Sigmoid colon (tissue), 7 donors: Measurements from ENCODE around the gene ZYX. TPM values are rescaled to one million over a fixed set of nuclear protein-coding genes. Genes with fewer than 3 reads are reported as not detected.
A peak's percentile ranks its signal among the peaks of the same experiment; 100 is the strongest.

Experiments used
- DNase-seq: peaks from one replicate; pipeline ENCODE4 v3.0.0-alpha.2; 2019
- H3K27ac ChIP-seq, 4 donors: fragments of 200-600 bp; sonication (generic); one replicate each; pipeline ENCODE4 v1.5.1; 2016 to 2019; ENCODE audit warnings: mild to moderate bottlenecking in 1 of 4
- H3K27me3 ChIP-seq, 3 donors: fragments of 200-600 bp; sonication (generic); one replicate each; pipeline ENCODE4 v1.5.1; 2019; ENCODE audit warnings: mild to moderate bottlenecking in 1 of 3
- H3K36me3 ChIP-seq, 4 donors: fragments of 200-600 bp; sonication (generic); one replicate each; pipeline ENCODE4 v1.5.1; 2016 to 2019
- H3K4me1 ChIP-seq, 4 donors: fragments of 200-600 bp; sonication (generic); one replicate each; pipeline ENCODE4 v1.5.1; 2017 to 2019
- H3K4me3 ChIP-seq, 4 donors: fragments of 200-600 bp; sonication (generic); one replicate each; pipeline ENCODE4 v1.5.1; 2017 to 2019; ENCODE audit warnings: mild to moderate bottlenecking in 2 of 4, moderate library complexity in 1 of 4
- H3K9me3 ChIP-seq, 4 donors: fragments of 200-600 bp in 3 of 4; sonication (generic) in 3 of 4; one replicate each; pipeline versions ENCODE4 v1.5.1 to v1.6.1; 2013 to 2019
- CTCF ChIP-seq, 4 experiments: fragments of 450-650 bp in 3 of 4; fragments of 200-600 bp in 1 of 4; IDR thresholded peaks; one replicate each; pipeline ENCODE4 v1.5.1; 2016 to 2019; ENCODE audit warnings: antibody characterized with exemption in 4 of 4, mild to moderate bottlenecking in 3 of 4, moderate library complexity in 2 of 4
- EP300 ChIP-seq, 4 donors: sonication (generic); formaldehyde crosslinking; IDR thresholded peaks; one replicate each; pipeline ENCODE4 v1.6.1; 2017; ENCODE audit warnings: antibody characterized with exemption in 4 of 4
- POLR2A ChIP-seq, 2 donors: fragments of 450-650 bp; IDR thresholded peaks; one replicate each; pipeline ENCODE4 v1.6.1; 2016; ENCODE audit warnings: antibody characterized with exemption in 2 of 2, mild to moderate bottlenecking in 2 of 2, moderate library complexity in 2 of 2
- POLR2AphosphoS5 ChIP-seq, 4 donors: sonication (generic); formaldehyde crosslinking; IDR thresholded peaks; one replicate each; pipeline ENCODE4 v1.6.1; 2017; ENCODE audit warnings: antibody characterized with exemption in 4 of 4
- WGBS, 2 donors: extraction: QIAGEN DNeasy Blood & Tissue Kit; methylation state at CpG; one replicate each; pipeline ENCODE4 v1.1.7; 2013; 5-methylcytosine and 5-hydroxymethylcytosine counted together
- intact Hi-C: fragments of 100-400 bp; cut with DNase I; formaldehyde crosslinking; loops from one replicate; pipeline ENCODE4 v1.15.1; 2023
- polyA plus RNA-seq, 3 donors: library from polyadenylated mRNA; stranded (reverse); fragments of 200-250 nt; gene quantifications; one replicate each; pipeline ENCODE4 v1.2.3, GENCODE V29; 2013
- total RNA-seq, 4 donors: library from RNA; depleted of rRNA; stranded (reverse); fragments of >200 nt; gene quantifications; one replicate each; pipeline ENCODE4 v1.1.0, GENCODE V29; 2016
- donor health status: healthy with polysubstance abuse.
- donor health status: Bipolar disorder and iron deficiency.
- donor health status: healthy.

ZYX gene
- total and polyA plus RNA-seq, 7 donors: 34.4 to 218 (median 82.4) TPM

GRCh38 chr7:143382126-143382790 is 1.1 kb downstream of the ZYX start:
- H3K36me3 ChIP-seq: peaks cover 0 to 15% (median 7%) of the 10 kb centered on the region in 4 donors
- no peaks in the 10 kb centered on the region for H3K9me3 ChIP-seq
- no peaks in the 10 kb centered on the region for H3K27me3 ChIP-seq
- H3K4me1 ChIP-seq: peaks cover 0 to 79% (median 76%) of the 10 kb centered on the region in 4 donors
- peak overlapping the region; percentile 82 to 100 (median 91) for H3K4me3 ChIP-seq
- 53 to 64% methylated on average over 21 of the region's 21 CpGs for WGBS, 2 donors
- intact Hi-C loops: loop anchor here (5.0 to 10.0 kb wide), 5 partner anchors 35 to 527 kb away; partner anchors contain the start of genes CASP2, EPHB6, GSTK1 and TCAF1
- H3K27ac ChIP-seq: peak overlapping the region; percentile 97 to 100 (median 100)
- DNase-seq: peak; percentile 64
- TF ChIP-seq CTCF (IDR thresholded peaks at IDR 0.05) (no peak), EP300 (IDR thresholded peaks at IDR 0.05) (no peak), POLR2AphosphoS5 (IDR thresholded peaks at IDR 0.05) (no peak), POLR2A (IDR thresholded peaks at IDR 0.05) (no peak)

GRCh38 chr7:143382791-143383641 is 1.9 kb downstream of the ZYX start:
- TF ChIP-seq EP300 (IDR thresholded peaks at IDR 0.05): no peak
- no peak for TF ChIP-seq POLR2A (IDR thresholded peaks at IDR 0.05)
- no peak for TF ChIP-seq CTCF (IDR thresholded peaks at IDR 0.05)
- TF ChIP-seq POLR2AphosphoS5 (IDR thresholded peaks at IDR 0.05): no peak
- 87 to 92% methylated on average over 15 of the region's 15 CpGs for WGBS, 2 donors
- Histone ChIP-seq H3K27ac (peak overlapping the region; percentile 97 to 100 (median 100)), H3K4me1 (peaks cover 0 to 80% (median 77%) of the 10 kb centered on the region in 4 donors), H3K9me3 (no peaks in the 10 kb centered on the region), H3K4me3 (peak overlapping the region; percentile 82 to 100 (median 91)), H3K36me3 (peaks cover 0 to 19% (median 9%) of the 10 kb centered on the region in 4 donors), H3K27me3 (no peaks in the 10 kb centered on the region)
- intact Hi-C loops: loop anchor here (5.0 to 10.0 kb wide), 5 partner anchors 34 to 528 kb away; partner anchors contain the start of genes CASP2, EPHB6, GSTK1 and TCAF1
- DNase-seq: peak; percentile 71

GRCh38 chr7:143383642-143383957 is 2.5 kb downstream of the ZYX start:
- Histone ChIP-seq H3K9me3 (no peaks in the 10 kb centered on the region), H3K36me3 (peaks cover 4 to 25% (median 14%) of the 10 kb centered on the region in 4 donors), H3K27me3 (no peaks in the 10 kb centered on the region), H3K27ac (peak overlapping the region; percentile 97 to 100 (median 100)), H3K4me1 (peaks cover 0 to 80% (median 78%) of the 10 kb centered on the region in 4 donors), H3K4me3 (peak overlapping the region in 3 of 4 donors; percentile 90 to 100 (median 92))
- DNase-seq: peak; percentile 66
- 71 to 88% methylated on average over 1 of the region's 1 CpG for WGBS, 2 donors
- TF ChIP-seq POLR2A (IDR thresholded peaks at IDR 0.05) (no peak), CTCF (IDR thresholded peaks at IDR 0.05) (no peak), POLR2AphosphoS5 (IDR thresholded peaks at IDR 0.05) (no peak), EP300 (IDR thresholded peaks at IDR 0.05) (no peak)
- intact Hi-C loops: loop anchor here (5.0 to 10.0 kb wide), 5 partner anchors 34 to 529 kb away; partner anchors contain the start of genes CASP2, EPHB6, GSTK1 and TCAF1

DNA sequence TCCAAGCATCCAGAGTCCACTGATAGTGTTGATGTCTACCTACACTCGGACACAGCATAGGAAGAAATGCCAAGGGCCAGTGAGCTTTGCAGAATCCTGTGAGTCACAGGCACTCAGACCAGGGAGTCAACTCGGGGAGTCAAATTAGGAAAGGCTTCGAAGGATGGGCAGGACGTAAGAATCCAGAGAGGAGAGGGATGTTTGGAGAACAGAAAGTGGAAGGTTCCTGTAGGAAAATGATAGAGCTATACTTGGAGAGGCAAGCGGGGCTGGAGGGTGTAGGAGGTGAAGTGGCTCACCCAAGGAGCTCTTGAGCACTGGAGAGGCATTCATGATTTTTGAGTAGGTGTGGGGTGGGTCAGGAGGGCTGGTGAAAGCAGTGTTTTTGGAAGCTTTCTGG is 3.0 kb downstream of the ZYX start:
- Histone ChIP-seq H3K4me1 (peaks cover 0 to 80% (median 77%) of the 10 kb centered on the region in 4 donors), H3K27me3 (no peaks in the 10 kb centered on the region), H3K4me3 (peak overlapping the region in 3 of 4 donors; percentile 90 to 100 (median 92)), H3K36me3 (peaks cover 9 to 30% (median 20%) of the 10 kb centered on the region in 4 donors), H3K27ac (peak overlapping the region; percentile 97 to 100 (median 100)), H3K9me3 (no peaks in the 10 kb centered on the region)
- intact Hi-C loops: loop anchor here (5.0 to 10.0 kb wide), 5 partner anchors 33 to 529 kb away; partner anchors contain the start of genes CASP2, EPHB6, GSTK1 and TCAF1
- peak; percentile 74 for DNase-seq
- 66 to 81% methylated on average over 5 of the region's 5 CpGs for WGBS, 2 donors
- TF ChIP-seq POLR2A (IDR thresholded peaks at IDR 0.05): no peak
- TF ChIP-seq EP300 (IDR thresholded peaks at IDR 0.05): no peak
- no peak for TF ChIP-seq CTCF (IDR thresholded peaks at IDR 0.05)
- TF ChIP-seq POLR2AphosphoS5 (IDR thresholded peaks at IDR 0.05): no peak
